Measurements from ENCODE around the gene NUDC. TPM values are rescaled to one million over a fixed set of nuclear protein-coding genes. Genes with fewer than 3 reads are reported as not detected.

NUDC gene
- total and polyA plus RNA-seq, 2 of the 13 experiments (the other 11 are each of a cell fraction or from before 2014, with no cell fraction given) = 34.7 to 104 TPM

GRCh38 chr1:26910343-26911160, 11.0 kb upstream of the NUDC start (continued):
- peak; percentile 50 for TF ChIP-seq CREB1 (IDR thresholded peaks at IDR 0.05)
- peak; percentile 87 for TF ChIP-seq CREB1 (CRISPR knock-in tag; IDR thresholded peaks at IDR 0.05)
- TF ChIP-seq ZNF747 (CRISPR knock-in tag; IDR thresholded peaks at IDR 0.05; ENCODE audit: borderline replicate concordance) = peak; percentile 83; the same call in 1 of the 2 replicates
- TF ChIP-seq NFKB2 (CRISPR knock-in tag; IDR thresholded peaks at IDR 0.05; ENCODE audit: borderline replicate concordance) = no peak; the same call in 1 of the 2 replicates
- no peak for TF ChIP-seq ZMAT5 (CRISPR knock-in tag; IDR thresholded peaks at IDR 0.05; ENCODE audit: borderline replicate concordance, low read depth)
- TF ChIP-seq ARID5B (CRISPR knock-in tag; IDR thresholded peaks at IDR 0.05) = peak; percentile 95
- peak; percentile 97 for TF ChIP-seq MED1 (CRISPR knock-in tag; IDR thresholded peaks at IDR 0.05)
- TF ChIP-seq ZNF513 (CRISPR knock-in tag; conservative IDR thresholded peaks at IDR 0.05) = no peak
- TF ChIP-seq HNRNPL (IDR thresholded peaks at IDR 0.05; ENCODE audit: low read depth, low read length) = no peak
- peak; percentile 98 for TF ChIP-seq ZNF746 (CRISPR knock-in tag; IDR thresholded peaks at IDR 0.05)
- no peak for TF ChIP-seq ZBTB46 (CRISPR knock-in tag; IDR thresholded peaks at IDR 0.05; ENCODE audit: borderline replicate concordance)
- no peak for TF ChIP-seq ZNF337 (CRISPR knock-in tag; IDR thresholded peaks at IDR 0.05; ENCODE audit: borderline replicate concordance, low read depth)
- TF ChIP-seq ZBTB21 (CRISPR knock-in tag; IDR thresholded peaks at IDR 0.05) = peak; percentile 39; the same call in 1 of the 2 replicates
- no peak for TF ChIP-seq GLMP (CRISPR knock-in tag; IDR thresholded peaks at IDR 0.05; ENCODE audit: borderline replicate concordance)
- TF ChIP-seq BRCA1 (CRISPR knock-in tag; IDR thresholded peaks at IDR 0.05) = no peak
- TF ChIP-seq ZNF335 (CRISPR knock-in tag; IDR thresholded peaks at IDR 0.05) = no peak
- peak; percentile 81; the same call in 1 of the 2 replicates for TF ChIP-seq SNAI1 (CRISPR knock-in tag; IDR thresholded peaks at IDR 0.05; ENCODE audit: borderline replicate concordance)

Measured in HepG2 (cell line).